ENCODE measurements around the gene HUWE1.

Gene HUWE1

DNA sequence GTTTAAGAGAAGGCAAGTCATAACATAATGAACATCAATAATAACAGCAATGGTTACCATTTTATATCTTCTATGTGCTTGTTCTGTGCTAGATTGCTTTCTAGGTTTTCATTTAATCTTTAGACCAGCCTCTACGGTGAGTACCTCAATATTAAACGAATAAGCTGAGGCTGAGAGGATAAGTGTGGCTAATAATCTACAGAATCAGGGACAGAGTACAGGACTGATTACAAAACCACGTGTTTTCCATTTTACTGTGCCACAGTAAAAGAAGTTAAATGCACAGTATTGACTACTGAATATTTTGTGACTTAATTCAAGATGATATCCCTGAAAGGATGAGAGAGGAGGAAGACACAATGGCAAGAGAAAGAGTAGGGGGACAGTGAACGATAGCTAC is 56.3 kb downstream of the HUWE1 start:
- intact Hi-C loops (cut with DNase I), result no loop called here
- no peak for DNase-seq

DNA sequence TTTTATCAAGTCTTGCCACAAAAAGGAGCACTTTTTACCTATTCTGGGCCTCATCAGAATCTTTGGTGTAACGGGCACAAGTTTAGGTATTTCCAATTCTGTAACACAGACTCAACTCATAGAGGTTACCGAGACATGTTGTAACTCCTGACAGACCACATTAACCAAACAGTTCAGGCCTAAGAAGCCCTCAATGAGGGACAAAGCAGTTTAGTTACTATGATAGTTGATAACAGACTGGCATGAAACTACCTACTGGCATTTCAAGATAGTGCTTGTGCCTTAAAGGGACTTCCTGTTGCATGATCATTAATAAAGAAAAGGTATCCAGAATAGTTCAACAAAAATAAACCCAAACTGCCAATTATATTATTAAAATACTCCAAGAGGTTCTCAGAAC is 64.1 kb downstream of the HUWE1 start:
- DNase-seq, result no peak
- intact Hi-C loops (cut with DNase I), result no loop called here

DNA sequence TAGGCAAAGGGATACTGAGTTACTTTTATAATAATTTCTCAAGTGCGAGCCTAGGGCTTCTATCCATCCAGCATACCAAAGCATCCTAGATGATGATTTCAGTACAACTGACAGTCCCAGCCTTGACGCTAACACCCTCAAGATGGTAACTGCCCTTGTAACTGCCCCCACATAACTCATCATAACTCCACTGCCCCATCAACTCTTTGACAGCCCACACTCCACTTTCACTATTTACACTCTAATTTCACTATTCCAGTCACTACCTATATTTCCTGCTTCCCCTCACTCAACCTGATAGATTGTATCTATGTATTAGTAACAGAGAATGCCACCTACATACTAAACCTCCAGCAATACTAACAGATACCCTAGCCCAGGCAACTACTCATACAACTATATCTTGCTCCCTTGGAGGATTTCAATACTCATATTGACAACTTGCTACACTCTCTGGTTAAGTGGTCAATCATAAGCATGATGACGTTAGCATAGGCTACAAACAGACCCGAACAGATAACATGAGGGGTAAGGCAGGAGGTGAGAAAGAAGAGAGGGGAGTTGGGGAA is 65.0 kb downstream of the HUWE1 start:
- DNase-seq, result no peak
- intact Hi-C loops (cut with DNase I), result no loop called here

DNA sequence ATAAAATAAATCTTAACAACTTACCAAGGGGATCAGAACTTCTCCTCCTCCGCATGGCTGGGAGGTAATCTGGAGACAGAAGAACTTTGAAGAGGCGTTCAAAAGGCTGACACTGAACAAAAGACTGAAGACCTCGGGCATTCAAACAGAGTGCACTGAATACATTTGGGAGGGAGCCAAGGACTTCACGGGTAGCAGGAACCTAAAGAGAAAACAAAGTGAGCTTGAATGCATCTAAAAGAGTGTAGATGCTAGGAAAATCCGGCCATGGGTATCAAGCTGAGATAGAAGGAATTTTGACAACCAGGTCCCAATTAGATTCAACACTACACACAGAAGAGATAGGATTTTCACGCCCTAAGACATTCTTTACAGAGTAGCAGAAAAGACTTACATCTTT is 69.6 kb downstream of the HUWE1 start:
- DNase-seq, result peak in 5 of 42 donors; percentile 21 to 42 (median 32)
- intact Hi-C loops (cut with DNase I), result no loop called here

DNA sequence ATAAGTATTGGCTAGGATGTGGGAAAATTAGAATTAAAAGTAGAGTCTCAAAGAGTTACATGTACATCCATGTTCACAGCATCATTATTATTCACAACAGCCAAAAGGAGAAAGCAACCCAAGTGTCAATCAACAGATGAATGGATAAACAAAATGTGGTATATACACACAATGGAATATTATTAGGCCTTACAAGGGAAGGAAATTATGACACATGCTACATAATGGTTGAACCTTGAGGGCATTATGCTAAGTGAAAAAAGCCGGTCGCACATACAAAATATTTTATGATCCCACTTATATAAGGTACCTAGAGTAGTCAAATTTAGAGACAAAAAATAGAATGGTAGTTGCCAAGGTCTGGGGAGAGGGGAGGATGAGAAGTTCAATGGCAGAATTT is 80.1 kb downstream of the HUWE1 start:
- no peak for DNase-seq
- intact Hi-C loops (cut with DNase I), result no loop called here

DNA sequence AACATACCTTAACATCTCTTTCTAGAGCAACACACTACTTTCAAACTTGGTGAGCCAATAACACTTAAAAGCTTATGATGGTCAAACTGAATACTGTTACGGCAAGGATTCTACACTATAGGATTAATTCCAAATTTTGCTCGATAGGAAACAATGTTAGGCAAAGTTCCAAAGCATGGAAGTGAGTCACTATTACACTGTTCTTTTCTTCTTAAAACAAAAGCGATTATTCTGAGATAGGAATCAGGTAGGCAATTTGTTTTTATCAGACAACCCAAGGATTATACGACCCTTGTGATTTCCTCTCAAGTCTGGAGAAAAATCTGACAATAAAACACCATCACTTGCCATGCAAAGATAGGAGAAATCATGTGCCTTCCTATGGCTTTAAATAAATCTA is 81.5 kb downstream of the HUWE1 start:
- DNase-seq, result no peak
- intact Hi-C loops (cut with DNase I), result no loop called here

DNA sequence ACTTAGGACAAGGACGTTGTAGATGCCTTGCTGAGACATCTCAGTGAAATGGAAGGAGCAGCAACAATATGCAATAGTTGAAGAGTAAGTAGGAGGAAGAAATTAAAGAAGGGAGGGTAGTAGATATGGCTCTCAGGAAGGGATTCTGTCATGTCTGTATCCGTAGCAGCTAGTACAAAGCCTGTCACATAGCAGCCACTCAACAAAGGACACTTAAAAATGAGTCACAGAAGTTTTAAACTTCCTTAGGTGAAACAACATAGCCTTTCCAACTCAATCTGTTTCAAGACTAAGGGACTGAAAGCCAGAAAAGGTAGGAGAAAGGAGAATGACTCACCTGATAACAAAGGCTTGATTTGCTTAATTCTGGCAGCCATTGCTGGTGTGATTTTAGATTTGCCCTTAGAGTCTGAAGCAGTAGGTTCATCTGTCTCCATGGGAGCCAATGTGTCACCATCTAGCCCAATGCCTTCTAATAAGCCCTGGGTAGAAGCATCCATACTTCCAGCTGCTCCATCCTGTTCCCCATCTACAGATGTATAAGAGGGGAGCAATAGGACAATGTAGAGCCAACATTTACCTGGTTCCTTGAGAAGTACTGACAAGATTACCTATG is 86.6 kb downstream of the HUWE1 start:
- DNase-seq, result no peak
- intact Hi-C loops (cut with DNase I), result no loop called here

DNA sequence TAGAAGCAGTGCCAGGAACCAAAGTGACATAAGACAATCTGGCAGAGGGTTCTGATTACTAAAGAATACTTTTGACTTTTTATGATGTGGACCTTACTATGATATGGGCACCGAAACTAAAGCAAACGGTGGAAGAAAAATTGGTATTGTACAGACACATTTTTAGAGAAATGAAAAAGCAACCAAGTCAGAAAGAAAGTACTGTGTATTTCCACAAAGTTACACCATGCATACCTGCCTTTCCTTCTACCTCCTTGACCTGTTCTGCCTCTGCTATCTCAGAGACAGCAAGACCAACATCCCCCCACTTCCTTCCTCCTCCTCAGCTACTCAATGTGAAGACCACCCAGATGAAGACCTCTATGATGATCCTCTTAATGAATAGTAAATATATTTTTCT is 88.3 kb downstream of the HUWE1 start:
- no peak for DNase-seq
- intact Hi-C loops (cut with DNase I), result no loop called here

DNA sequence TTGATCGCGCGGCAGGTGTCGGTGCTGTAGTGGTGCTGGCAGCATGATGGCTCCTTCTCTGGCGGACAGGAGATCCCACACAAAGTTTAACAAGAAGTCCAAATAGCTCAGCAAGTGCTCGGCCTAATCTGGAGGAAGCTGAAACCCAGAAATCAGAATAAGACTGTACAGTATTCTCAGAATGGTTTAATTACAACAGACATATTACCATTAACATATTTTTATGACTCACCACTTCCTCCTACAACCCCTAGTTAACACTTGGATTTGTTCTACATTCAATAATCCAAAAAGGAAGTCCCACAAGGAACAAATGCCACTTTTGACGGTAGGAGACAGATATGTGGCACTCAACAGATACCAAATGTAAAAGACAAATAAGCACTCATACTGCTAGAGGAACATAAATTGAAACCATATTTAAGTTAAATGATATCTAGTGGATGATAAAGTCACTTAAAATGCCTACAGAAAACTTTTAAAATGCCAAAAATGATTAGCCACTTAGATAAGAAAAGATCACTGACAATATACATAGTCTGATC is 91.2 kb downstream of the HUWE1 start:
- no peak for DNase-seq
- intact Hi-C loops (cut with DNase I), result no loop called here

DNA sequence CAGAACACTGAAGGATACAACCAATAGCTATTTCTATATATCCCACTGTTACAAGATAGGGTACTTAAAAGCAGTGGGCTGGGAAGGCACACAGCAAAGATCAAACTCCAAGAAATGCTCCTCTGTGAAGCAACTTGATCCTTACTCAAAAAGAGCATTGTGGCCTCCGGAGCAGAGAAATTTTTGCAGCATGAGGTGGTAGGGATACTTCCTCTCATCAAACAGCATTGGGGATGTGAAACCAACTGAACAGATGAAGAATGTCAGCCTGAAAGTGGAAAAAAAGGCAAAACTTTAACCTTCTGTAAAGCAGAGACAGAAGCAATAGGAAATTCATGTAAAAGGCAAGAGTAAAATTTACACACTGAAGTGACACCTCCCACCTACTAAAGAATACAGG is 92.2 kb downstream of the HUWE1 start:
- no peak for DNase-seq
- intact Hi-C loops (cut with DNase I), result no loop called here

DNA sequence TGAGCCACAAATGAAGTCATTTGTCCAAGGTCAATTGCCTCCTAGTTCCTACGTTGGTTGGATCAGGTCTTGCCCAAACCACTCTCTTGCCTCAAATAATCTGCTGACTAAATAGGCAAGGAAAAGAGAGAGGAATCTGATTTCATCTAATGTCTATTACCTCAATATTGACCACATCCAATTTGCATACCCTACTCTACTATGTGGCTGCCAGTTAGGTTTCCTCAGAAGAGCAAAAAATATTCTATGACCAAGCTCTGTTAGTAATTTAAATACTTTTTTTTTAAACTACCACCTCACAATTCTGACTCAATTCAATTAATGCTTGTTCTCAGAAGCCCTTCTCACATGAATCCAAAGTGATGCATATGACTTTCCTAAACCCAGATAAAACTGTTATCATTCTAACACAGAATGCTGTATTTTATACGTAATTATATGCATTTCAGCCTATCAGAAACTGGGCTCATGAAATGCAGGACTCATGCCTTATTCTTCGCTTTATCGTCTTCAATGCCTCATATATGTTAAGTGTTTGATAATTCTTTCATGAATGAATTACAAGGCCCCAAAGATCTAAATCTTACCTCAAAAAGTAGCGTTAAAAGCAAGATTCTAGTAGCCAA is 98.6 kb downstream of the HUWE1 start:
- intact Hi-C loops (cut with DNase I), result no loop called here
- DNase-seq, result no peak

DNA sequence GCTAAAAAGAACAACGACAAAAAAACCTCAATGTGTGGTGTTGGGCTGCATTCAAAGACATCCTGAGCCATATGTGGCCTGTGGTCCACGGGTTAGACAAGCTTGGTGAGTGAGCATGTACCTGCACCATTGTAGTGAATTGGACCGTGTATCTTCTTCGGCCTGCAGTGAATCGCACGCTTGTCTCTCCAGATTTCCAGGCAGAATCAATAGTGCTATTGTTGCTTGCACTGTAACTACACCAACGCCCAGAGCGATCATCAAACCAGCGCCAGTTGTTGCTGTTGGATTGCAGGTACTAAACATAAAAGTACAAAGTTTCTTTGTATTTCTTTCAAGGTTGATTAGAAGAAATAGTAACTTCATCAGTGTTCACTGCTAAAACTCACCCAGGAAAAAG is 101.6 kb downstream of the HUWE1 start:
- intact Hi-C loops (cut with DNase I), result no loop called here
- DNase-seq, result peak in 9 of 42 donors; percentile 1 to 48 (median 17)

DNA sequence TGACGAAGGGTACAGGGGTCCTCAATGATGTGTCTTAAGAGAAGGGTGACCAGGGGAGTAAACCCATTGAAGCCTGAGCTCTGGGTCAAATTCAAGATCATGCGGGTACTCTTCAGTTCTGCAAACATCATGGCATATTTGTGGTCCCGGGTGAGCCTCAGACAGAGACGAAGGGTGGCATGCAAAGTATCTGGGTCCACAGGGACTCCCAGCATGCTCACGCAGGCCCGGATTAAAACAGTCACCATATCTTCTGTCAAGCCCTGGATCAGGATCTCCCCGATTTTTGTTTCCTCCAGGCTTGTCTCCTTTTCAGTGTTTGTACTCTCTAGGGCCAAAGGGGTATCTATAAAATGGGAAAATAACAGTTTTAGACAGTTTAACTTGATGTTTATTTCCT is 102.9 kb downstream of the HUWE1 start:
- intact Hi-C loops (cut with DNase I), result no loop called here
- no peak for DNase-seq

DNA sequence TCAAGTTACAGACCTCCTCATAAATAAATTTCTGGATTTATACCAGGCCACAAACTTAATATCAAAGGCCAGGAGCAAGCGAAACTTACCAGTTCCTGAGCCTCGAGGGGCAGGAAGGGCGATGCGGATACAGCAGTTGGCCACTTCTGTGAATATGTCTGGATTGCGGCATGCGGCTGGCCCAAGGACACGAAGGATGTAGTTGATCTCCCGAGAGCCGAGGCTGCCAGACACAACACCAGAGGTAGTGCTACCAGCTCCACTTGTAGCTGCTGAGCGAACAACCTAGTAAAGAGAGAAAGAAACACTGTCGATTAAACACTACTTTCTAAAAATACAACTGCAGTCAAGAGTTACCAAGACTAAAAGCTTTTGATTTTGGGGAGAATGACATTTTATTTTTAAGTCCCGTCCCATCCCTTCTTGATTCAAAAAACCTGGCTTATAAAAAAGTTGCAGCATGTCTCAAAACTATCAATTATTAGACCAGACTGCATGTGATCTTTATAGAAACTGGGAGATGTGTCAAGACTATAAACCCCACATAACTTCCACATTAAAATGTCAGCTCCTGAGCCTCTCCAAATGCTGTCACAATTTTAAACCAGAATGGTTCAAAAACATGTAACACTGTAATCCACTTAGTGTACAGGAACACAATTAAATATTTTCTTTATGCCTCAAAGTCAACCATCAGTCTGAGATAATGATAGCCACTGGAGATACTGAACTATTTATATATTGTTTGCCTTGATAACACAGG is 105.6 kb downstream of the HUWE1 start:
- intact Hi-C loops (cut with DNase I), result no loop called here
- DNase-seq, result no peak

DNA sequence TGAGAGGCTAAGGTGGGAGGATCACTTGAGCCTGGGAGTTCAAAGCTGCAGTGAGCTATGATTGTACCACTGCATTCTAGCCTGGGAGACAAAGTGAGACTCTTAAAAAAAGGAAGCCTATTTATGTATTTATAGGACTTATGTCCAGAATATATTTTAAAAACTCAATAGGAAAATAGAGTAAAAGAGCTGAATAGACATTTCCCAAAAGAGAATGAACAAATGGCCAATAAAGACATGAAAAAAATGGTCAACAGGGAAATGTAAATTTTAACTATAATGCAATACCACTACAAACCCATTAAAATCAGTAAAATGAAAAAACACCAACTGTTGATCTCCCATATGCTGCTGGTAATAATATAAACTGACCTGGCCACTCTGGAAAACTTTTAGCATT is 115.0 kb downstream of the HUWE1 start:
- no peak for DNase-seq
- intact Hi-C loops (cut with DNase I), result no loop called here

DNA sequence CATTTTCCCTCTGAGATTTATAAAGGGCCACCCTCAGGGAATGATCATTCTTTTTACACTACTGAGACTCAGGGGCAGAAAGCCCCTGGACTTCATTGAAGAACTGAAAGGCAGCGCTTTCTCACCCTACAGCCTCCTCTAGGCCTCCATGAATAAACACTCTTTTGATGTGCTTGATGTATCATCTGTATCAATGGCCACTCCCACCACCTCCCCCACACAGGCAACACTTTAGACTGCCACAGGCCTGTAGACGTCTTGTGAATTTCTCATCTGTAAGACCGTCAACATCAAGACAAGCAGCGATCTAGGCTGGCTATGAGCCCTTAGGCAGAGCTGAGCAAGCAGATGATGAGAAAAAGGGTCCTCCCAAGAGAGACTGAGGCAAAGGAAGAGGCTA is 123.2 kb downstream of the HUWE1 start:
- DNase-seq, result no peak
- intact Hi-C loops (cut with DNase I), result no loop called here

DNA sequence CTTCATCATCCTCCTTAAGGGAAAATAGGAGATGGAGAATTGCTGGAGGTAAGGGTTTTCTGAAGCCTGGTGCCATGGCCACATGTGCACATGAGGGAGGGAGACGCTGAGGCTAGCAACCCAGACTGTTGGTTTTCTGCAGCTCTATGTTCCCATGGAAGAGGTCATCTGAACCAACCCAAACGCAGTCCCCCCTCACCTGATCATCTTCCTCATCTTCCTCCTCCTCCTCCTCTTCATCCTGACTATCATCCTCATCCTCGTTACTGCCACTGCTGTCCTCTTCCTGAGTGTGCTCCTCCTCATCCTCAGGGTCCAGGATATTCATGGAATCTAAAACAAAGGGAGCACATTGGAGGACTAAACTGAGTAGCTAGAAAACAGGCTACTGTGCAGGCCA is 124.6 kb downstream of the HUWE1 start:
- intact Hi-C loops (cut with DNase I), result no loop called here
- DNase-seq, result no peak

DNA sequence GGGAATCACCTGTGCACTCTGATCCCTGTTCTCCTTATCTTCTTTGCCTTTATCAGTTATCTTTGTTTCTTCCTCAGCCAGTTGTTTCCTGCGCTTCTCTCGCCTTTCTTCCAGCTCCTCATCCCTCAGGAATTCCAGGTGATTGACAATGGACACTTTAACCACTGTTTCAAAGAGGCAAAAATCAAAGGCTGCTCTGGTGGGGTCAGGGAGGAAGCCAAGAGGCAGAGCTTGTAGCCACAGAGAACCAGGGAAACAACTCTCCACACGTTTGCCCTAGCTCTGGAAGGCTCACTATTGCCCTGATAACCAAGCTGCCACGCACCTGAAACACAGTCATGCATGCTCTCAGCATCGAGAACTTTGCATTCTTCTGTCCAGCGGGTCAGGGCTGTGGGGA is 127.9 kb downstream of the HUWE1 start:
- DNase-seq, result no peak
- intact Hi-C loops (cut with DNase I), result no loop called here

DNA sequence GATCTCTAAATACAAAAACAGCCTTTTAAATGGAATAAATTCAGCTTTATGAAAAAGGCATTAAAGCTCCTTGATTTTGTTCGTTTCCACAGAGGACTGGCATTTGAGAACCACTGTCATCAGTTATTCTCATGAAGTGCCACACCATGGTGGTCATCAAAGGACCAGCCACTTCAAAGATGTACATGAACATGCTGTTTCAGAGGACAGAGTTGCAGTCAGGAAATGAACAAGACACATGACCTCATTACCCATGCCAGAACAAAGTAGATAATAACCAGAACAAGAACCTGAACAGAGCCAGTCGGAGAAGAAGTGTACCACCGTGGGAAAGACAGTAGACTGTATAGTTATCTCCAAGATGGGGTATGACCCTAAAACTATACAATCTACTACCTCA is 129.7 kb downstream of the HUWE1 start:
- no peak for DNase-seq
- intact Hi-C loops (cut with DNase I), result no loop called here

DNA sequence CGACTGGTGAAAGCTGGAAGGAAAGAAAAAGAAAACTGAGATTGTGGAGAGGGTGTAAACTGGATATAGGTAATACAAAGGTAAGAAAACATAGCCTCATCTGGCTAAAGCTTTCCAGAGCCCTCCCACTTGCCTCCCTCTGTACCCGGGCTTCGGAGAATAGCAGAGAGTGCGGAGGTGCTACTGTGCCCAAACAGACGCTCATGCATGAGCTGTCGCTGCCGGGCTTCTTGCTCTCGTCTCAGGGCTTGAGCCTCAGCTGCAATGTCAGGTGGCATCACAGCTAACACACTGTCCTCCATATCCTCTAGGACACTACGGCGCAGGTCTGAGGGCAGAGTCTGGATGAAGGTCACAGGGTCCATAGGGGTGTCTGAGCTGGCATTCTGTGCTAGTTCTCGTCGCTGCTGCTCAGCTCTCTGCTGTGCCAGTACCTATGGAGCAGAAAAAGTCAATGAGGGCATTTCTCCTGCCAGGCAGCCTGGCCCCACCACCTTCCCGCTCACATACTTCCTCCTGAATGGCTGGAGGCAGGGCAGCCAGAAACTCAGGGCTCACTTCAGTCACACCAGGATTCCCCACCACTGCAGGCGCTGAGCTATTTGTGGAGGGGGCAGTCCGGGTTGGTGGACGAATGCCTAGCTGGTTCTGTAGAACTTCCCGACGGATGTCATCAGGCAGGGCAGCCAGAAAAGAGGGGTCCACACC is 135.6 kb downstream of the HUWE1 start:
- intact Hi-C loops (cut with DNase I), result no loop called here

More for the DNA sequence above, 135.6 kb downstream of the HUWE1 start:
- peak in 15 of 42 donors; percentile 3 to 51 (median 22) for DNase-seq
